T47D (cell line): Measurements from ENCODE around the gene TFR2.
A peak's percentile ranks its signal among the peaks of the same experiment; 100 is the strongest.

Experiments used
- DNase-seq, 2 experiments: peaks; one replicate each; pipeline versions ENCODE4 v3.0.0 to v3.0.0-alpha.2; 2011 to 2012; ENCODE audit warnings: low read depth in 1 of 2, low spot score in 1 of 2
- JUND ChIP-seq: IDR thresholded peaks from 2 replicates; pipeline ENCODE4 v1.6.1; 2012; ENCODE audit warnings: low read depth
- in situ Hi-C: cut with HindIII; loops from 2 replicates; pipeline ENCODE4 v1.10.0; 2016; ENCODE audit warnings: low sequenced_read_pairs, low pct_unique_long_range_greater_than_20kb

The TFR2 gene

DNA sequence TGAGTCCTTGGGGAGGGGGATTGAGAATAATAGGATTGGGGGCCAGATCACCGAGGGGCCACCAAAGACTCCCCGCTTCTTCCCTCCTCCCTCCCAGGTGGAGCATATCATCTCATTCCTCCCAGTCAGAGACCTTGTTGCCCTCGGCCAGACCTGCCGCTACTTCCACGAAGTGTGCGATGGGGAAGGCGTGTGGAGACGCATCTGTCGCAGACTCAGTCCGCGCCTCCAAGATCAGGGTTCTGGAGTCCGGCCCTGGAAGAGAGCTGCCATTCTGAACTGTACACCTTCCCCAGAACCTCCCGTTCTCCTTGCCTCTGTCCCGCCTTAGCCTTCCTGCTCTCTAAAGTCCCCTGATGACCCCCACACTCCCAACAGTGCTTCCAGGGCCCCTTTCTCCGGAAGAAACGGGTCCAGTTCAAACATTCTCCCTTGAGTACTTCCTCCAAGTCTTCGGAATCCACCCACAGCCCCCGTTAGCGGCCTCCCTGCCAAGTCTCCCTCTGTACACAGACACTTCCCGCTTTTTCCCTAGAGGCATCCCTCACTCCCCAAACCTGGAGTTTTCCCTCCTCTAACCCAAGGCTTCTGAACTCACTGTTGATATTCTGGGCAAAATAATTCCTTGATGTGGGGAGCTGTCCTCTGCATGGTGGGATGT lies 51.1 kb downstream of the TFR2 start:
- DNase-seq: no peak
- TF ChIP-seq JUND: no peak
- in situ Hi-C loops: no loop called here

DNA sequence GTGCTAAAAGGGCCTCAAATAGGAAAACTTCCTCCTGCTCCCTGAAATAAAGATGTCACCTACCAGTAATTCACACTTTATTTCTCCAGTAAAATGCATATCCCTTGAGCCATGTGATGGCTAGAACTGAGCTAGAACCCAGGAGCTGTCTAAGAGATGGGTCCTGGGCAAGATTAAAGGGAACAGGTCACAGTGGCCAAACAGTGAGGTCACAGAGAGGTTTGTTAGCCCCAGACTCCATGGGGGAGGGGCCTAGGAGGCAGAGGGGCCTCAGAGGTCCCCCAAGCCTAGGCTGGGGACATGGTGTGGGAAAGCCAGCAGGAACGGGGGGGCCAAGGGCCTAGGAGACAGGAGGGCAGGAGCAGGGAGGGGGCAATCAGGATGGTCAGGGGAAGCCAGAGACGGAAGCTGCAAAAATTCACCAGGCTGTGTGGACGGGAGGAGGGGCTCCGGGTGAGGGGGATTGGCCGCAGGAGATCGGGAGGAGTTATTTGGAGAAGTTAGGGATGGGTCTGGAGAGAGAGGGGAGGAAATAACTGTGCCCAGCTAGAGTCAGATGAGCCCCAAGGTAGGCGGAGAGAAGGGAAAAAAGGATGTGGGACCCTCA lies 51.9 kb downstream of the TFR2 start:
- no peak for TF ChIP-seq JUND
- no peak for DNase-seq
- in situ Hi-C loops: no loop called here

GRCh38 chr7:100588438-100588837 lies 52.9 kb downstream of the TFR2 start:
- in situ Hi-C loops: no loop called here
- DNase-seq: no peak
- no peak for TF ChIP-seq JUND

DNA sequence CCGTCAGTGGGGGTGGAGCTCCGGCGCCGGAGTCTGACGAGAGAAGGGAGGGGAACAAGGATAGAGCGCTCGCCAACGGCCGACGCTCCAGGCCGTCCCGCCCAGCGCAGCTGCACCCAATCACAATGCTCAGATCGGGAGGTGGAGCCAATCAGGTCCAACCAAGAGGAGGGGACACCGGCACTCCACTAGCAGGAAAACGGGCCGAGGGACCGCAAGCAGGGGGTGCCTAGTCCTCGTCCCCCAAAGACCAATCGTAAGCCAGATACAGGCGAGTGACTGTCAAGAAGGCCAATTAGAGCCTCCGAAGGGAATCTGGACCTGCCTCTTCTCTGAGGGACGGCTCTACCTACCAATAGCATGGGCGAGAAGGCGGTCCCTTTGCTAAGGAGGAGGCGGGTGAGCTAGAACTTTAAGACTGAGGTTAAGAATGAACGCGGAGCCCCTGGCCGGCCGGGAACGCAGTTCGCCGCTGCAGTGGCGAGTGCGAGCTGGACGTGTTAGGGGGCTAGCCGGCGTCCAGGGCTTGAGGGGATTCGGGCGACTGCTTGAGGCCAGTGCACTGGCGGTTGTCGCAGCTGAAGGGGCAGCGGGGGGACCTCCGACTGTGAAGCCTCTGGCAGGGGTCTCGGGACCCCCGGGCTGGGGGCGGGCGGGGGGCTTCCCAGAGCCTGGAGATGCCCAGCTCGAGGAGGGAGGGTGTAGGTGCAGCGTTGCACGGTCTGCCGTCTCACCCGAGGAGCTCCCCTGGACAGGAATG lies 54.9 kb downstream of the TFR2 start, which contains the start of gene FBXO24:
FBXO24 (plus strand) TSS at position 63 of the 760 bp plus-strand sequence; CDS start at position 361, 298 bp downstream.
- no peak for TF ChIP-seq JUND
- peak; percentile 98 to 99 for DNase-seq
- in situ Hi-C loops: no loop called here

GRCh38 chr7:100585511-100586265 lies 55.7 kb downstream of the TFR2 start, which contains the start of gene LRCH4:
LRCH4 (minus strand) TSS chr7:100586129; CDS start chr7:100586100, 29 bp downstream.
- peak; percentile 50 to 68 for DNase-seq
- no peak for TF ChIP-seq JUND
- in situ Hi-C loops: no loop called here

DNA sequence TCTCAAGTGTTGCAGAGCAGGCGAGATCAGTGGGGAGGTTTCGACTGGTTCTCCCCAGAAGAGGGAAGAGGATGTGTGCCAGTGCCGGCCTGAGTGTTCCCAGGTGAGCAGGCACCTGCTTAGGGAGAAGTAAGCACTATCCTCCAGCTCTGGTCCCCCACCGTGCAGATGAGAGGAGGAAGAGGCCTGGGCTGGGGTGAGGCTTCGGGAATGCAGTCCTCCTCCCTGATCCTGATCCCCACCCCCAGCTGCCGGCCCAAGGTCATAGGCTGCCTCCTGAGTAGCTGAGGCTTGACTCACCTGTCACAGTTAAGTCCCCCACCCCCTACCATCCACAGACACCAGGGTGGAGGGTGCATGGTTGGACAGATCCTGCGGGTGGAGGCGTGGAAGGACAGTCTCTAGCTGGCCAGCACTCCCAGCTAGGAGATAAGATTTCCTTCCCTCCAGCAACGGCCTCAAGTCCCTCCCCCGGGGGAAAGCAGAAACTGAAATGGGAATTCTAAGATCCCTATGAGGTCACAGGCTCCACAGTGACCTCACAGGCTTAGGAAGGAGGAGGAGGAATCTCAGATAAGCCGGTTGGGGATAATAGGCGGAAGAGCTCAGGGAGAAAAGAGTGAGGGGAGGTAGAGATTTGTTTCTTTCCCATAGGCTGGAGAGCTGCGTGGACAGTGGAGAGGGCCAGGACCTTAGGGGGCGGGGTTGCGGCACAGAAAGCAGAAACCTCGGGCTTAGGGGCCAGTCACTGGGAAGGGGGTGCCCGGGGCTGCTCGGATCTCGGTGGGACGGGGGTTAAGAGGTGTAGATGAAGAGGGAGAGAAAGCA lies 56.5 kb downstream of the TFR2 start:
- in situ Hi-C loops: no loop called here
- DNase-seq: peak in 1 of 2 experiments; percentile 45
- TF ChIP-seq JUND: no peak

- in situ Hi-C loops: no loop called here
- no peak for TF ChIP-seq JUND
- DNase-seq: no peak
Observed at GRCh38 chr7:100584054-100584682, 57.2 kb downstream of the TFR2 start.

DNA sequence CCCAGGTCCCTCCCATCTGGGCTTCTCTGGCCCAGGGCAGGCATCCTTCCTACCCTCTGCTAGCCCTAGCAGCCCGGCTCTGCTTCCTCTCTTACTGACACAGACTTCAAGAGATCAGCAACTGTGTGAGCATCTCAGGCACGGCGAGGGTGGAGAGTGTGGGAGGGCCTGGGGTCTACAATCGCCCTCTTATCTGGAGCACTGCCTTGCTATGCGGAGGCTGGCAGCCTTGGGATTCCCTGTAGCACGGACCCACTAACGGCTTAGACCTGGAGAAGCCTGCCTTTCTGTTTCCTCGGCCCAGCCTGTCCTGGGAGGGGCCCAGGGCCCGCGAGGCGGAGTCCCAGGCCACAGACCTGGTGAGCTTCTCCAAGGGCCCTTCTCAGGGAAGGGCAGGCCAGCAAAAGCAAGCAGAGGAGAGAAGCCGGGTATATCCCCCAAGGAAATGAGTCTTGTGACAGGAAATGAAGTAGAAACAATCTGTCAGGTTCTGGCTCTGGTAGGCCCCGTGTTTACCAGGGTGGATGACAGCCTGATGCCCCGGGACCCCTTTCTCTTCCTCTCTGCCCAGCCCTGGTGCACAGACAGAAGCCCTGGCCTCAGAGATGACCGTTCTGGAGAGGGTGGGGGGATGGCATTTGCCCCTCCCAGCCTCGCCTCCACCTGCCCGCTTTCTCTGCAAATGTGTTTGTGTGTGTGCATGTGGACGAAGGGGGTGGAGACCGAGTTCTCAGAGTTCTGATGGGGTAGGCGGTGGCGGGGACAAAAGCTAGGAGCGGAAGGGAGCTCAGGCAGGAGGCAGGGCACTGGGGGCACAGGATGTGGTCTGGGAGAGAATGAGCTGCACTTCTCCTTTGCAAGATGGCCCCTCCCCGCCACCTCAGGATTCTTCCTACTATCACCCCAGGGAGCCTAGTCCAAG lies 58.0 kb downstream of the TFR2 start:
- peak; percentile 44 to 55 for DNase-seq
- TF ChIP-seq JUND: no peak
- in situ Hi-C loops: no loop called here

GRCh38 chr7:100582650-100583049 lies 58.7 kb downstream of the TFR2 start:
- TF ChIP-seq JUND: no peak
- in situ Hi-C loops: no loop called here
- DNase-seq: no peak

DNA sequence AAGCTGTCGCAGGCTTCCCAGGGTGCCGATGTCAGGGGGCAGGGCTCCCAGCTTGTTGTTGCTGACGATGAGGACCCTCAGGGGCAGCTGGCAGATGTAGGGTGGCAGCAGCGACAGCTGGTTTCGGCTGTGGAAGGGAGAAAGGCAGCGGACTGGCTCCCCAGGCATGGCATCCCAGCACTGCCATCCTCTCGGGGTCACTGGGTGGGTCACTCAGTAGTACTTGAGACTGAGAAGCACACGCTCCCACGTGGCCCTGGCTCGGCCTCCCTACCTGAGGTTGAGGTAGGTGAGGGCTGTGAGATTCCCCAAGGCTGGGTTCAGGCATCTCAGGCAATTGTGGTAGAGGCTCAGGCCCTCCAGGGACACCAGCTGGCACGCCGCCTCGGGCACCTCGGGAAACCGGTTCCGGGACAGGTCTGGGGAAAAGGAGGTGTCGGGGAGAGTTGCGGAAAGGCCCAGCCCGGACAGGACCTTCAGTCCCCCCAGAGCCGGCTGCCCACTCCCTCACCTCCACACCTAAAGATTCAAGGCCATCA lies 59.2 kb downstream of the TFR2 start:
- DNase-seq: peak; percentile 48 to 84
- in situ Hi-C loops: no loop called here
- TF ChIP-seq JUND: no peak
